Measurements from ENCODE around the gene CRIM1.

The CRIM1 gene

DNA sequence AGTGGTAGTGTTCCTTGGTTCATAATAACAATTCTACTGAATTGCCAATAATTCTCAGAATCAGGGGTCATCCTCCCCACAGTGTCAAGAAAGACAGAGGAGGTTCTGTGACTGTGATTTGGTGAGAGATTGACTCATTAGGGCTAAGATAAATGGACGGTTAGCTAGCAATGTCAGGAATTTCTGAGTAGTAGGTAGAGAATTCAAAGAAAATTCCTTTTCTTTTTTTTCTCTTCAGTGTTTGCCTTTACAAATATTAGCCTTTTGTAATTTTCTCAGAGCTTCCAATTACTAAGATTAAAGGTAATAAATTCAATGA is 16.8 kb upstream of the CRIM1 start:
- no peak overlapping the region for H3K27ac ChIP-seq (ENCODE audit: low read length)
- DNase-seq (no peak), ATAC-seq (ENCODE audit: insufficient read depth, low read depth) (no peak)
- H3K9me3 ChIP-seq (ENCODE audit: insufficient read depth, low read length, severe bottlenecking), result no peaks in the 10 kb centered on the region
- no peaks in the 10 kb centered on the region for H4K20me1 ChIP-seq (ENCODE audit: insufficient read depth, low read length)
- H3K4me1 ChIP-seq (ENCODE audit: insufficient read depth, low read length), result no peaks in the 10 kb centered on the region
- H3K9ac ChIP-seq (ENCODE audit: low read depth, low read length), result no peak overlapping the region
- H3K4me3 ChIP-seq (ENCODE audit: low read depth in 1 of 2, low read length in 2 of 2), result no peak overlapping the region
- TF ChIP-seq EZH2 (IDR thresholded peaks at IDR 0.05; ENCODE audit: borderline replicate concordance, low read depth, low read length, severe bottlenecking) (no peak), CTCF (IDR thresholded peaks at IDR 0.05; ENCODE audit: borderline replicate concordance, extremely low read depth, low read length, poor library complexity, severe bottlenecking) (no peak)
- H3K36me3 ChIP-seq (ENCODE audit: insufficient read depth, low read length), result no peaks in the 10 kb centered on the region
- H3K79me2 ChIP-seq (ENCODE audit: insufficient read depth, low read length), result no peaks in the 10 kb centered on the region
- H3K27me3 ChIP-seq (ENCODE audit: insufficient read depth, low read length, poor library complexity), result no peaks in the 10 kb centered on the region
- H3K4me2 ChIP-seq (ENCODE audit: insufficient read depth, low read length), result no peak overlapping the region
- no peak overlapping the region for H2AFZ ChIP-seq (ENCODE audit: low read depth, low read length)

- DNase-seq (no peak), ATAC-seq (ENCODE audit: insufficient read depth, low read depth) (no peak)
- no peaks in the 10 kb centered on the region for H4K20me1 ChIP-seq (ENCODE audit: insufficient read depth, low read length)
- H3K9me3 ChIP-seq (ENCODE audit: insufficient read depth, low read length, severe bottlenecking), result no peaks in the 10 kb centered on the region
- no peaks in the 10 kb centered on the region for H3K36me3 ChIP-seq (ENCODE audit: insufficient read depth, low read length)
- no peak overlapping the region for H3K4me2 ChIP-seq (ENCODE audit: insufficient read depth, low read length)
- no peaks in the 10 kb centered on the region for H3K27me3 ChIP-seq (ENCODE audit: insufficient read depth, low read length, poor library complexity)
- no peaks in the 10 kb centered on the region for H3K79me2 ChIP-seq (ENCODE audit: insufficient read depth, low read length)
- no peaks in the 10 kb centered on the region for H3K4me1 ChIP-seq (ENCODE audit: insufficient read depth, low read length)
- no peak overlapping the region for H3K27ac ChIP-seq (ENCODE audit: low read length)
- no peak overlapping the region for H3K4me3 ChIP-seq (ENCODE audit: low read depth in 1 of 2, low read length in 2 of 2)
- H2AFZ ChIP-seq (ENCODE audit: low read depth, low read length), result no peak overlapping the region
- TF ChIP-seq EZH2 (IDR thresholded peaks at IDR 0.05; ENCODE audit: borderline replicate concordance, low read depth, low read length, severe bottlenecking) (no peak), CTCF (IDR thresholded peaks at IDR 0.05; ENCODE audit: borderline replicate concordance, extremely low read depth, low read length, poor library complexity, severe bottlenecking) (no peak)
- no peak overlapping the region for H3K9ac ChIP-seq (ENCODE audit: low read depth, low read length)
Observed at GRCh38 chr2:36339607-36340218, 15.9 kb upstream of the CRIM1 start.

- Histone ChIP-seq H3K4me3 (ENCODE audit: low read depth in 1 of 2, low read length in 2 of 2) (no peak overlapping the region), H3K4me1 (ENCODE audit: insufficient read depth, low read length) (no peaks in the 10 kb centered on the region), H4K20me1 (ENCODE audit: insufficient read depth, low read length) (no peaks in the 10 kb centered on the region), H3K9ac (ENCODE audit: low read depth, low read length) (no peak overlapping the region), H3K27ac (ENCODE audit: low read length) (no peak overlapping the region), H3K9me3 (ENCODE audit: insufficient read depth, low read length, severe bottlenecking) (no peaks in the 10 kb centered on the region), H2AFZ (ENCODE audit: low read depth, low read length) (no peak overlapping the region), H3K79me2 (ENCODE audit: insufficient read depth, low read length) (no peaks in the 10 kb centered on the region), H3K36me3 (ENCODE audit: insufficient read depth, low read length) (no peaks in the 10 kb centered on the region), H3K27me3 (ENCODE audit: insufficient read depth, low read length, poor library complexity) (no peaks in the 10 kb centered on the region), H3K4me2 (ENCODE audit: insufficient read depth, low read length) (no peak overlapping the region)
- DNase-seq (no peak), ATAC-seq (ENCODE audit: insufficient read depth, low read depth) (no peak)
- TF ChIP-seq CTCF (IDR thresholded peaks at IDR 0.05; ENCODE audit: borderline replicate concordance, extremely low read depth, low read length, poor library complexity, severe bottlenecking) (no peak), EZH2 (IDR thresholded peaks at IDR 0.05; ENCODE audit: borderline replicate concordance, low read depth, low read length, severe bottlenecking) (no peak)
Observed at GRCh38 chr2:36343606-36344005, 12.0 kb upstream of the CRIM1 start.

- no peaks in the 10 kb centered on the region for H4K20me1 ChIP-seq (ENCODE audit: insufficient read depth, low read length)
- no peaks in the 10 kb centered on the region for H3K27me3 ChIP-seq (ENCODE audit: insufficient read depth, low read length, poor library complexity)
- TF ChIP-seq EZH2 (IDR thresholded peaks at IDR 0.05; ENCODE audit: borderline replicate concordance, low read depth, low read length, severe bottlenecking) (no peak), CTCF (IDR thresholded peaks at IDR 0.05; ENCODE audit: borderline replicate concordance, extremely low read depth, low read length, poor library complexity, severe bottlenecking) (no peak)
- H3K79me2 ChIP-seq (ENCODE audit: insufficient read depth, low read length), result no peaks in the 10 kb centered on the region
- H3K9me3 ChIP-seq (ENCODE audit: insufficient read depth, low read length, severe bottlenecking), result no peaks in the 10 kb centered on the region
- ATAC-seq (ENCODE audit: insufficient read depth, low read depth) (no peak), DNase-seq (no peak)
- H3K9ac ChIP-seq (ENCODE audit: low read depth, low read length), result no peak overlapping the region
- no peak overlapping the region for H3K4me2 ChIP-seq (ENCODE audit: insufficient read depth, low read length)
- H3K4me1 ChIP-seq (ENCODE audit: insufficient read depth, low read length), result no peaks in the 10 kb centered on the region
- no peaks in the 10 kb centered on the region for H3K36me3 ChIP-seq (ENCODE audit: insufficient read depth, low read length)
- H2AFZ ChIP-seq (ENCODE audit: low read depth, low read length), result no peak overlapping the region
- no peak overlapping the region for H3K4me3 ChIP-seq (ENCODE audit: low read depth in 1 of 2, low read length in 2 of 2)
- no peak overlapping the region for H3K27ac ChIP-seq (ENCODE audit: low read length)
Observed at GRCh38 chr2:36348721-36349120, 6.9 kb upstream of the CRIM1 start.

Data from DND-41 (cell line).